WTC11 (cell line): ENCODE results near the gene MYH9. TPM values are rescaled to one million over a fixed set of nuclear protein-coding genes. Genes with fewer than 3 reads are reported as not detected.

Source experiments
- ATAC-seq: fragments of 200-7000 bp; cut with Tn5 transposase; 2 replicates; pipeline ENCODE4 v1.10.0; 2021; ENCODE audit warnings: mild to moderate bottlenecking, moderate library complexity
- CTCF ChIA-PET: fragments of 300-600 bp; sonication (Branson Sonifier 250); formaldehyde crosslinking; loops from one replicate; lab custom pipeline; 2021; ENCODE audit warnings: antibody characterized with exemption; lab: Charles Lee
- POLR2A ChIA-PET: fragments of 350-600 bp; sonication (Branson Sonifier 250); formaldehyde crosslinking; loops from one replicate; lab custom pipeline; 2021; ENCODE audit warnings: antibody characterized with exemption; lab: Charles Lee
- DNase-seq: peaks from one replicate; pipeline ENCODE4 v3.0.0; 2021; ENCODE audit warnings: low spot score
- H3K27ac Mint-ChIP-seq: 2 replicates; pipeline ENCODE4 v1.8.0; 2021; ENCODE audit warnings: mixed read lengths
- H3K27me3 Mint-ChIP-seq: 2 replicates; pipeline ENCODE4 v1.8.0; 2021; ENCODE audit warnings: low read depth, mild to moderate bottlenecking, moderate library complexity, mixed read lengths
- H3K36me3 Mint-ChIP-seq: 2 replicates; pipeline ENCODE4 v1.8.0; 2021; ENCODE audit warnings: mixed read lengths
- H3K4me1 Mint-ChIP-seq: 2 replicates; pipeline ENCODE4 v1.8.0; 2022; ENCODE audit warnings: mixed read lengths
- H3K4me3 Mint-ChIP-seq: 2 replicates; pipeline ENCODE4 v1.8.0; 2021; ENCODE audit warnings: mild to moderate bottlenecking, moderate library complexity, mixed read lengths
- H3K9me3 Mint-ChIP-seq: 2 replicates; pipeline ENCODE4 v1.8.0; 2021; ENCODE audit warnings: mixed read lengths
- AFF4 ChIP-seq: sonication (generic); formaldehyde crosslinking; IDR thresholded peaks from 2 replicates; pipeline ENCODE4 v1.8.1; 2023; ENCODE audit warnings: mild to moderate bottlenecking, missing genetic modification reagents, borderline replicate concordance
- ATF2 ChIP-seq: sonication (generic); formaldehyde crosslinking; IDR thresholded peaks from 2 replicates; pipeline ENCODE4 v1.8.1; 2022; ENCODE audit warnings: low read depth, missing genetic modification reagents, borderline replicate concordance
- CDX4 ChIP-seq: fragments of 250-450 bp; sonication (Bioruptor Pico); IDR thresholded peaks from 2 replicates; pipeline ENCODE4 v1.9.0; 2021; ENCODE audit warnings: moderate library complexity, mild to moderate bottlenecking, inconsistent platforms, borderline replicate concordance
- E2F5 ChIP-seq: sonication (generic); formaldehyde crosslinking; IDR thresholded peaks from 2 replicates; pipeline ENCODE4 v1.8.1; 2022; ENCODE audit warnings: mild to moderate bottlenecking, moderate library complexity, missing genetic modification reagents
- ERG ChIP-seq: fragments of 250-450 bp; sonication (Bioruptor Pico); IDR thresholded peaks from 2 replicates; pipeline ENCODE4 v1.8.0; 2021; ENCODE audit warnings: mild to moderate bottlenecking
- FOXP1 ChIP-seq: sonication (generic); formaldehyde crosslinking; IDR thresholded peaks from 2 replicates; pipeline ENCODE4 v1.8.0; 2022; ENCODE audit warnings: missing genetic modification reagents, mild to moderate bottlenecking, moderate library complexity, borderline replicate concordance
- MLX ChIP-seq: sonication (generic); formaldehyde crosslinking; IDR thresholded peaks from 2 replicates; pipeline ENCODE4 v1.8.1; 2023; ENCODE audit warnings: mild to moderate bottlenecking, missing genetic modification reagents, moderate library complexity
- SMAD4 ChIP-seq: sonication (generic); formaldehyde crosslinking; IDR thresholded peaks from 2 replicates; pipeline ENCODE4 v1.8.0; 2022; ENCODE audit warnings: mild to moderate bottlenecking, missing genetic modification reagents
- SOX15 ChIP-seq: fragments of 250-450 bp; sonication (Bioruptor Pico); IDR thresholded peaks from 2 replicates; pipeline ENCODE4 v1.9.0; 2021; ENCODE audit warnings: mild to moderate bottlenecking
- TEAD4 ChIP-seq: sonication (generic); formaldehyde crosslinking; IDR thresholded peaks from 2 replicates; pipeline ENCODE4 v1.8.0; 2022; ENCODE audit warnings: mild to moderate bottlenecking, missing genetic modification reagents
- ZBTB43 ChIP-seq: sonication (generic); formaldehyde crosslinking; IDR thresholded peaks from 2 replicates; pipeline ENCODE4 v1.8.1; 2023; ENCODE audit warnings: mild to moderate bottlenecking, missing genetic modification reagents
- ZNF263 ChIP-seq: sonication (generic); formaldehyde crosslinking; IDR thresholded peaks from 2 replicates; pipeline ENCODE4 v1.8.1; 2022; ENCODE audit warnings: low read depth, mild to moderate bottlenecking, moderate library complexity, missing genetic modification reagents
- microRNA-seq: library from miRNA; unstranded; fragments of <30 nt; microRNA quantifications from one replicate; pipeline ENCODE4 v1.2.0, GENCODE V29; 2022; ENCODE audit warnings: borderline number of aligned reads
- total RNA-seq: library from RNA; stranded (reverse); gene quantifications from 3 replicates; pipeline ENCODE4 v1.2.3, GENCODE V29; 2021

The MYH9 gene
- total RNA-seq, 1 experiment from 2014 or later: 277 TPM

GRCh38 chr22:36232715-36233401 is 154.9 kb downstream of the MYH9 start:
- ChIA-PET CTCF (interaction anchor here (0.8 to 1.0 kb wide), 2 partner anchors 28 to 254 kb away, joined by 3 to 4 read pairs; no protein-coding TSS in a partner anchor), POLR2A (no interaction called here)
- H3K36me3 Mint-ChIP-seq: peaks cover 13% of the 10 kb centered on the region
- peaks cover 5% of the 10 kb centered on the region; the same call in 1 of the 2 replicates for H3K9me3 Mint-ChIP-seq
- H3K4me1 Mint-ChIP-seq: peaks cover 9% of the 10 kb centered on the region
- H3K27ac Mint-ChIP-seq: no peak overlapping the region
- DNase-seq: no peak
- TF ChIP-seq ERG (CRISPR knock-in tag) (no peak), E2F5 (CRISPR knock-in tag) (no peak), SOX15 (no peak), TEAD4 (no peak), FOXP1 (CRISPR knock-in tag) (no peak), AFF4 (CRISPR knock-in tag) (no peak), CDX4 (CRISPR knock-in tag) (no peak), ZNF263 (CRISPR knock-in tag) (no peak), MLX (no peak), ZBTB43 (CRISPR knock-in tag) (no peak), SMAD4 (CRISPR knock-in tag) (no peak), ATF2 (CRISPR knock-in tag) (no peak)
- H3K4me3 Mint-ChIP-seq: no peak overlapping the region
- H3K27me3 Mint-ChIP-seq: no peaks in the 10 kb centered on the region; the same call in 1 of the 2 replicates
- no peak for ATAC-seq

Small RNA genes within 50 kb of the gene (microRNA-seq; reads per million reads assigned to microRNA genes)
- gene MIR6819: not detected

Other genes with a start within 250 kb of the MYH9 start
- 0.26 to 0.60 TPM (median 0.32 TPM) in 3 replicates for gene APOL3, start 227.2 kb downstream of the MYH9 start, total RNA-seq
- 0.07 to 0.31 TPM in 2 of 3 replicates, not detected in the other for gene APOL4, start 186.2 kb downstream of the MYH9 start, total RNA-seq
- gene APOL2, start 148.4 kb downstream of the MYH9 start, total RNA-seq: 11.2 to 12.5 TPM (median 12.4 TPM) in 3 replicates
- gene APOL1, start 134.8 kb downstream of the MYH9 start, total RNA-seq: 0.27 to 0.41 TPM (median 0.35 TPM) in 3 replicates
- gene TXN2, start 93.7 kb upstream of the MYH9 start, total RNA-seq: 57.6 to 61.6 TPM (median 58.8 TPM) in 3 replicates
- gene FOXRED2, start 119.1 kb upstream of the MYH9 start, total RNA-seq: 20.1 to 35.5 TPM (median 31.7 TPM) in 3 replicates
- gene EIF3D, start 141.2 kb upstream of the MYH9 start, total RNA-seq: 211 to 237 TPM (median 216 TPM) in 3 replicates